Measurements from ENCODE around the gene DAZAP2. TPM values are rescaled to one million over a fixed set of nuclear protein-coding genes. Genes with fewer than 3 reads are reported as not detected.
"Not testable (repeated sequence)": the region's sequence is repeated elsewhere in the genome, so short reads cannot be mapped to it uniquely, and the experiment has no call there.

The DAZAP2 gene
- total RNA-seq, 1 experiment from 2014 or later = 309 TPM

DNA sequence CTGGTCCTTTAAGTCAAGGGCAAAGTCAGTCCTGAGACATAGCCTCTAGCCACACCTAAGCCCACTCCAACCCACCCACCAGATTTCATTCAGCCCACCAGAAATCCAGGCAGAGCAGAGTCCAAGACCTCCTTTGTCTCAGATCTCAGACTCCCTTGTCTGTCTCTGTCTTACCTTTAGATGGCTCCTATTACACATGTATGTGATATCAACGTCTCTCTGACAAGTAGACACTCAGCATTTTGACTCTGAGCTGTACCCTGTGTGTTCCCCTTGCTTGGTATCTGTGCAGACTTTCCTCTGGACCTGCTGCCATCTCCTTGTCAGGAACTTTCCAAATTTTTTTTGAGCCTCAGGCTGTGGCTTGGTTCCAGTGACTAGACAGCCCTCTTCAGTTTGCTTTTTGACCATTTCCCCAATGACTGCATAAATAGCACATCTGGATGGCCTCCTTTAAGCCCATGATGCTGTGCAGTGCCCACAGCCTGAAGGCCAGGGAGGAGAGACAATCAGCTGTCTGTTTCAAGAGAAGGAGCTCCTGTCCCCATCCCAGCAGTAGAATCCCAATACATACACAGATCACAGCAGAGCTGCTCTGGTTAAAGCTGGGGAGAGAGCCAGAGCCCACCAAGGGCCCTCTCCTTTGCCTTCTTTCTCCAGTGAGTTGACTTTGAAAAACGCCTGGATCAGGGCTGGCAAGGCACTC, 27.8 kb upstream of the DAZAP2 start:
- no peak for DNase-seq (ENCODE audit: low read depth)
- in situ Hi-C loops (cut with HindIII; ENCODE audit: low pct_unique_long_range_greater_than_20kb, low sequenced_read_pairs) = no loop called here

DNA sequence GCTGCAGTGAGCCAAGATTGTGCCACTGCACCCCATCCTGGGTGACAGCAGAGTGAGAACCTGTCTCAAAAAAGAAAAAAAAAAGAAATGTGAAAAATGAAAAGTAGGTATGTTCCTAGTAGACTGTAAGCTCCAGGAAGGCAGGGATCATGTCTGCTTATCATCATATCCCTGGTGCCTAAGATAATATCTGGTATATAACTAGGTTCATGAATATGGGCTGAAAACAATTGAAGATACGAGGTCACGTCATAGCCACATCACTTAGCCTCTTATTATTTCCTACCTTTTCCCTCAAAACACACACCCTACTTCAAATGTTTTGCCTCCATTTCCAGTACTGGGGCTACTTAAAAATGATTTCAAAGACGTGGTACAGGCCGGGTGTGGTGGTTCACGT, 23.7 kb upstream of the DAZAP2 start:
- in situ Hi-C loops (cut with HindIII; ENCODE audit: low pct_unique_long_range_greater_than_20kb, low sequenced_read_pairs) = no loop called here

DNA sequence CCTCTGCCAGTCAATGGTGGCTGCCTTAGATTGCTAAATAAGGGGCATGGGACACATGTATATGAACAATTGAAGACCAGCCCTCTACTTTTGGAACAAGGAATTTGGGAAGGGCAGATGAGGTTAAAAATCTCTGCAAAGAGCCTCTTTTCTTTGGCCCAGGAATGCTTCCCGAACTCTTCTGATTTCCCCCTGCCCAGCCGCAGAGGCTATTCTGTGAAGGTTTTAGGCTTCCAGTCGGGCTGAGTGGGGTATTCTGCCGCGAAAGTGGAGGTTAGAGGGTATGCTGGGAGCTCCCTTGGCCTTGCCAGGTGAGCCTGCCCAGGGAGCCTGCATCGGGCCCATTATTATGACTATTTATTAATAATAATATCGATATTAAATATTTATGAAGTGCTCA, 22.0 kb upstream of the DAZAP2 start:
- in situ Hi-C loops (cut with HindIII; ENCODE audit: low pct_unique_long_range_greater_than_20kb, low sequenced_read_pairs) = no loop called here
- DNase-seq (ENCODE audit: low read depth) = no peak

More for the DNA sequence above, 23.7 kb upstream of the DAZAP2 start:
- no peak for DNase-seq (ENCODE audit: low read depth)

DNA sequence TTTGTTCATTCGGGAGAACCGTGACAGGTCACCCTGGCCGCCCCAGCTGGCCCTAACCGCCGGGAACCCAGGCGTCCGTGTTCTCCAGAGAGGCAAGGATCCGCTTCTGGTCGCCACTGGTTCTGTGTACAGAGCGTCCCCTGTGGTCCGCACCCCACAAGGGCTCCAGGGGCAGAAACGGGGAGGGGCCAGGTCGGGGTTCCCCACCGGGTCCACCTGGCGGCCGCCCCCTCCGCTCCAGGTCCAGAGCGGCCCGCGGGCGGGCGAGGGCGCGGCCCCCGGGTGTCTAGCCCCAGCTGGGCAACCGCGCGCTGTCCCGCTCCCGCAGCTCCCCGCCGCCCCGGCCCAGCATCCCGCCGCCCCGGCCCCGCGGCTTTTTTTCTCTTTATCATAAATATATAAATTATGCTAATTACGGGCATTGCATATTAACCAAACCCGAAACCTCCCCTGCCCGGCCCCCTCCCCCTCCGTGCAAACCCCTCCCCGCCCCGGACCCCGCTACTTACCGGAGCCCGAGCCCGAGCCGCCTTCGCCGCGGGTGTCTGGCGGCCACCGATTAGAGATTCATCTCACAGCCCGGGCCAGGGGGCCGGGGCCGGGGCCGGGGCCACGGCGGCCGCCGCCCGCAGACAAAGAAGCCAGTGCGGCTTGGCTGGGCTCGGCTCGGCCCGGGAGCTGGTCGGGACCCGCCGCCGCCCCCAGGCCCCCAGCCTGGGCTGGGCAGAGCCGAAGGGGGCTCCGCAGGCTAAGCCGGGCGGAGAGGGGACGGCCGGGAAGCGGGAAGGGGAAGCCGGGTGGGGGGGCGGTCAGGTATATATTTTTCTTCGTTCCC, 21.3 kb upstream of the DAZAP2 start:
- DNase-seq (ENCODE audit: low read depth) = peak; percentile 51
- in situ Hi-C loops (cut with HindIII; ENCODE audit: low pct_unique_long_range_greater_than_20kb, low sequenced_read_pairs) = no loop called here

DNA sequence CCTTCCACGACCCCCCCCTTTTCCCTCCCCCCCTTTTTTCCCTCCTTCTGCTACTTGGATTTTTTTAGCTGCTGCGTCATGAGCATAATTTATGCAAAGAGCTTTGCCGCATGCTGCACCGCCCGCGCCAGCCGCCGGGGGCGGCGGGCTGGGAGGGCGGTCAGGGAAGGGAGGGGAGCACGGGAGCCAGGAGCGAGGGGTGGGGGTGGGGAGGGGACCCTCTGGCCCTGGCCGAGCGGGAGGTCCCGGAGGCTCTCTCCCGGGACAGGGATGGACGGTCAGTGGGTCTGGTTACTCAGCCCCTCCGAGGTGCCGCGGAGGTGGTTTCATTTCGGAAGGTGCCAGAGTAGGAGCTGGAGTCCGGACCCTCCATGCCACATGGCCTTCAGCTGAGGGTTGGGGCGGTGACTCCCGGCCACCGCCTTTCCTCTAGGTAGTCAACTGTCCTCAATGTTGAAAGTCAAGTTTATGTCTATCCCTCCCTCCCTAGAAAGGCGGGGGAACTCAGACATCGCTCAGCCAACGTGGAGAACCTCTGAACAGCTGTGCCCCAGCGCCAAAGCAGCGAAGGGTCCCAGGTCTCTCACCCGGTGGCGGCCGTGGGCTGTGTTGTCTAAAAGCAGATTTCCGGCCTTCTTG, 20.5 kb upstream of the DAZAP2 start, which contains the start of gene POU6F1:
Gene POU6F1, minus strand, starts transcription at position 95 of the 639 bp plus-strand sequence. CDS start 11,226 bp downstream, outside the sequence.
- in situ Hi-C loops (cut with HindIII; ENCODE audit: low pct_unique_long_range_greater_than_20kb, low sequenced_read_pairs) = no loop called here
- peak; percentile 77 for DNase-seq (ENCODE audit: low read depth)

DNA sequence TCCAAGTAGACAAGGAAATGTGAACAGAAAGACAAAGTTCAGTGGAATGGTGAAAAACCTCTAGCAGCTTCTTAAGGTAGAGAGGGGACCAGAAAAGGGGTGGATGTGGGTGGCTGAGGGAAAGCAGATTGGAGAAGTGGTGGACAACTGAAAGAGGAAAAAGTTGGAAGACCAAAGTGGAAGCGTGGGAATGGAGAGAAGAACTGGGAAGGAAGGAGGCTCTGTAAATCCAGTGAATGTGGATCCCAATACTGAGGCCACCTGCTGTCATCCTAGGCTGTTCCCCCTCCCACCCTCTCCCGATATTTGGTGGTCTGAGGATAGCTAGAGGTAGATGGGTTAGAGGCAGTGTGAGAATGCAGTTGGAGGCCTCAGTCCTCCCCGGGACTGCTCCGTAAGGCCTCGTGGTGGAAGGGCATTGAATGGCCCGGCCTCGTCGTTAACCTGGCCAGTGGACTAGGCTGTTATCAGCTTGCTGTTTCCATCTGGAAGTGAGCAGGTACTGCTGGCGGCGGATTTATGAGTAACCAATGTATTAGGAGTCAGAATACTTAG, 19.9 kb upstream of the DAZAP2 start:
- DNase-seq (ENCODE audit: low read depth) = peak; percentile 56
- in situ Hi-C loops (cut with HindIII; ENCODE audit: low pct_unique_long_range_greater_than_20kb, low sequenced_read_pairs) = no loop called here

DNA sequence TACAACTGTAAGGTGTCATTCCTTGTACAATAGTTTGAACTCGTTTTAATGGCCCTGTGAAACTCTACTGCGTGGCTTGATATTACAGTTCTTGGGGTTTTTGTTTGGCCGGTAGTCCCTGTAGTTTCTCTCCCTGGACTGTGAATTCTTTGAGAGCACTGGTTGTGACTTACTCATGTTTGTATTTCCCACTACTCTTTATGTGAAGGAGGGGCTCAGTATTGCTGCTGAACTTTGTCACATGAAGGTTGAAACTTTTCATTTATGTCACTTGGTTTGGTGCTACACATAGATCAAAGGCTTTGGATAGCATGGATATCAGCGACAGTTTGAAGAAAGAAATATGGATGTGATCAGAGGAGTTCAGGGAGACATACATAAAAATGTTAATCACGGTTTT, 19.3 kb upstream of the DAZAP2 start:
- in situ Hi-C loops (cut with HindIII; ENCODE audit: low pct_unique_long_range_greater_than_20kb, low sequenced_read_pairs) = no loop called here

DNA sequence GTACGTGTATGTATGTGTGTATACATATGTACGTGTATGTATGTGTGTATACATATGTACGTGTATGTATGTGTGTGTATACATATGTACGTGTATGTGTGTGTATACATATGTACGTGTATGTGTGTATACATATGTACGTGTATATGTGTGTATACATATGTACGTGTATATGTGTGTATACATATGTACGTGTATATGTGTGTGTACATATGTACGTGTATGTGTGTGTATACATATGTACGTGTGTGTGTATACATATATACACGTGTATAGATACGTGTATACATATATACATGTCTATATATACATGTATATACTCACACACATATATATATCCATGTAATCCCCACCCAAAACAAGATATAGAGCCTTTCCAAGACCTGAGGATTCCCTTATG, 18.8 kb upstream of the DAZAP2 start:
- in situ Hi-C loops (cut with HindIII; ENCODE audit: low pct_unique_long_range_greater_than_20kb, low sequenced_read_pairs); DNase-seq (ENCODE audit: low read depth): not testable (repeated sequence)

More for the DNA sequence above, 19.3 kb upstream of the DAZAP2 start:
- no peak for DNase-seq (ENCODE audit: low read depth)

DNA sequence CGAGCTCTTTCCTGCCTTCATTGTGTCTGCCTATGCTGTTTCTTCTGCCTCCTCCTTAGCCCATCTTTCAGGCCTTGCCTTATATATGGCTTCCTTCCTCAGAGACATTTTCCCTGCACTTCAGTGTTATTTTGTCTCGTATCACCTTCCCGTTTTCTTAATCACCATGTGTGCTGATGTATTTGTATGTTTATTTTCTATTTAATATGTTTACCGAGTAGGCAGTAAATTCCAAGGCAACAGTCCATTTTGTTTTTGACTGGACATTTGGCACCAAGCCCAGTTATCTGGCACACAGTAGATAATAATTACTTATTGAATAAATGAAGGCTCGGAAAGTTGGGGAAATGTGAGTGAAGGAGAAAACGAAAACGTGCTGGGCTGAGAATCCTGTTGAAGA, 16.2 kb upstream of the DAZAP2 start:
- peak; percentile 39 for DNase-seq (ENCODE audit: low read depth)
- in situ Hi-C loops (cut with HindIII; ENCODE audit: low pct_unique_long_range_greater_than_20kb, low sequenced_read_pairs) = no loop called here

DNA sequence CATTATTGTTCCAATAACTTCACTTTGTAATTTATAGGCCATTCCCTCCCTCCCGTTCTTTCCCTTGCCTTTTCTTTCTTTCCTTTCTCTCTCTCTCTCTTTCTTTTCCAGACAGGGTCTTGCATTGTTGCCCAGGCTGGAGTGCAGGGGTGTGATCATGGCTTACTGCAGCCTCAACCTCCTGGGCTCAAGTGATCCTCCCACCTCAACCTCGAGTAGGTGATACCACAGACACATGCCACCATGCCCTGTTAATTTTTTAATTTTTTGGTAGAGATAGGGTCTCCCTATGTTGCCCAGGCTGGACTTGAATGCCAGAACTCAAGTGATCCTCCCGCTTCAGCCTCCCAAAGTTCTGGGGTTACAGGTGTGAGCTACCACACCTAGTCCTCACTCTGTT, 14.0 kb upstream of the DAZAP2 start:
- in situ Hi-C loops (cut with HindIII; ENCODE audit: low pct_unique_long_range_greater_than_20kb, low sequenced_read_pairs) = no loop called here
- no peak for DNase-seq (ENCODE audit: low read depth)

DNA sequence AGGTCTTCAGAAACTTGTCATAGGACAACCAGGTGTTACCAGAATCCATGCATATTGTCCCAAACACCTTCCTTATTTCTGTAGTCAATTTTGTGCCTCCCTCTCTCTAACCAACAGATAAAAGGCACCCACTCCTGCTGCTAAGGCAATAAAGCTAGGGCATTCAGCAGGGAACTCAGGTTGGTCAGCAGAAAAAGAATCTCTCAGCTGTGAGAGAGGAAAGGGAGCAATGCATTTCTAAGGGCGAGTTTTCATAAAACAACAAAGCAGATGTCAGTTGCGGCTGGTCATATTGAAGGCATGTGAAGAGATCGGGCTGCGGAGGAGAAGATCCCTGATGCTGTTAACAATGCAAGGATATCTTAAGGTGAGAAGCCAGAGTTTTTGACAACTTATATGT, 13.4 kb upstream of the DAZAP2 start:
- in situ Hi-C loops (cut with HindIII; ENCODE audit: low pct_unique_long_range_greater_than_20kb, low sequenced_read_pairs) = no loop called here
- no peak for DNase-seq (ENCODE audit: low read depth)

DNA sequence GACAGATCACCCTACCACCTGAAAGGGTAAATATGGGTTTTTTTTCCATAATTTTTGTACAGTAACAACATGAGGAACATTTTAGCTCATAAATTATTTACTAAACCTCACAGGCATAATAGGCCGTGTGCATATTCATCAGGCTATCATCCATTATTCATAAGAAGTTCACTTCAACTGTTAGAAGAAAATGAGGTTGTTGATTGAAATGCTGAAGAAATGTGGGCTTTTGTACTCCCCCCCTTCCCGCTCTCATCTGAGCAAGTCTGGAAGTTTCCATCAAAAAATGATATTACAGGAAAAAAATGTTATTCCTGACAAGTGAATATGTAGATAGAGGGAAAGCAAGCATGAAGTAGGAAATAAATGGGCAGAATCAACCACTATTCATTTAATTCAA, 12.9 kb upstream of the DAZAP2 start:
- in situ Hi-C loops (cut with HindIII; ENCODE audit: low pct_unique_long_range_greater_than_20kb, low sequenced_read_pairs) = no loop called here
- DNase-seq (ENCODE audit: low read depth) = no peak

DNA sequence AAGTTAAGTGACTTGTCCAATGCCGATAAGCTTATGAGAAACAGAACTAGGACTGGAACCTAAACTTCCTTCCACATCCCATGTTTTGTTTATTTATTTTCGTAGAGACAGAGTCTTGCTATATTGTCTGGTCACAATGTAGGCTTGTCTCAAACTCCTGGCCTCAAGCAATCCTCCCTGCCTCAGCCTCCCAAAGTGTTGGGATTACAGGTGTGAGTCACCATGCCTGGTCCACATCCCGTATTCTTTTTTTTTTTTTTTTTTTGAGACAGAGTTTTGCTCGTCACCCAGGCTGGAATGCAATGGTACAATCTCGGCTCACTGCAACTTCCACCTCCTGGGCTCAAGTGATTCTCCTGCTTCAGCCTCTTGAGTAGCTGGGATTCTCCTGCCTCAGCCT, 11.5 kb upstream of the DAZAP2 start:
- DNase-seq (ENCODE audit: low read depth); in situ Hi-C loops (cut with HindIII; ENCODE audit: low pct_unique_long_range_greater_than_20kb, low sequenced_read_pairs): not testable (repeated sequence)

DNA sequence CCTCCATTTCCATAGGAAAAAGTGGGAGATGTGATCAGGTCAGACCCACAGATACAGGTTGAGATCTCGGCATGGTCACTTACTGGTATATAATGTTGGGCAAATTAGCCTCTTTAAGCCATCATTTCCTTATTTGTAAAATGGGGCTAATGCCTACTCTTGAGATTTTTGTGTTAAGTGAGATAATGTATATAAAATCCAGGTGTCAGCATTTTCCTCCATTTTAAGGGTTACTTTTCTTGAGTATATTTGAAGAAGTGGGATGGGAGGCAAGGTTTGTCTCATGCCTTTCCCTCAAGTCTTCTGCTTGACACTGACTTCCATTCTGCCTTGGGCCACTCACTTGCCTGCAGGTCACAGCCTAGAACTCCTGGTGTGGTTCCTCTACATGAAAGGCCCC, 10.7 kb upstream of the DAZAP2 start:
- DNase-seq (ENCODE audit: low read depth) = no peak
- in situ Hi-C loops (cut with HindIII; ENCODE audit: low pct_unique_long_range_greater_than_20kb, low sequenced_read_pairs) = no loop called here

DNA sequence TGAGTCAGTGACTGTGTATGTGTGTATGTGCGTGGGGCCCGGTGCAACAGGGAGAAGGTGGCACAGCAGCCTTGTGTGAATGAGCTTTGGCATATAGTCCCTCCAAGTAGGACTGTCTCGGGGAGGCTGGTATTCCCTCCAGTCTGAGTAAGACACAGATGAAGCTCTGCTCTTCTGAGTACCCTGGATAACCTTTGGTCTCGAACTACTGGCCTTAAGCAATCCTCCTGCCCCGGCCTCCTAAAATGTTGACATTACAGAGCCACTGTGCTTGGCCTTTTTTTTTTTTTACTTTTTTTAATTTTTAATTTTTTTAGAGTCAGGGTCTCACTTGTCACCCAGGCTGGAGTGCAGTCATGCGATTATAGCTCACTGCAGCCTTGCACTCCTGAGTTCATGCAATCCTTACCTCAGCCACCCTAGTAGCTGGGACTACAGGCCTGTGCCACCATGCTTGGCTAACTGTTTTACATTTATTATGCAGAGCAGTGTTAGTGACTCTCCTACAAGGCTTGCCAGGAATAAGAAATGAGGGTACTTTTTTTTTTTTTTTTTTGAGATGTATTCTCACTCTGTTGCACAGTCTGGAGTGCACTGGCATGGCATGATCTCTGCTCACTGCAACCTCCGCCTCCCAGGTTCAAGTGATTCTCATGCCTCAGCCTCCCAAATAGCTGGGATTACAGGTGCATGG, 9.4 kb upstream of the DAZAP2 start:
- DNase-seq (ENCODE audit: low read depth) = no peak
- in situ Hi-C loops (cut with HindIII; ENCODE audit: low pct_unique_long_range_greater_than_20kb, low sequenced_read_pairs) = no loop called here

DNA sequence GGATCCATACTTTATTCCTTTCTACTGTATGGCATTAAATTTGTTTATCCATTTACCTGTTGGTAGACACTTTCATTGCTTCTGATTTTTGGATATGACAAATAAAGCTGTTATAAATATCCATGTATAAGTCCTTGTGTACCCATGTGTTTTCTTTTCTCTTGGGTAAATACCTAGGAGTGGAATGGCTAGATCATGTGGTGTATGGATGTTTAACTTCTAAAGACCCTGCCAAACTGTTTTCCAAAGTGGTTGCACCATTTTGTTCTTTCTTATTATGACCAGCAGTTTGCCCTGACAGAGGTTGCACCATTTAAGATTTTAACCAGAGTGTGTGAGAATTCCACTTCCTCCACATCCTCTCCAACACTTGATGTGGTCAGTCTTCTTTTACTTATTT, 6.0 kb upstream of the DAZAP2 start:
- in situ Hi-C loops (cut with HindIII; ENCODE audit: low pct_unique_long_range_greater_than_20kb, low sequenced_read_pairs) = no loop called here
- no peak for DNase-seq (ENCODE audit: low read depth)

DNA sequence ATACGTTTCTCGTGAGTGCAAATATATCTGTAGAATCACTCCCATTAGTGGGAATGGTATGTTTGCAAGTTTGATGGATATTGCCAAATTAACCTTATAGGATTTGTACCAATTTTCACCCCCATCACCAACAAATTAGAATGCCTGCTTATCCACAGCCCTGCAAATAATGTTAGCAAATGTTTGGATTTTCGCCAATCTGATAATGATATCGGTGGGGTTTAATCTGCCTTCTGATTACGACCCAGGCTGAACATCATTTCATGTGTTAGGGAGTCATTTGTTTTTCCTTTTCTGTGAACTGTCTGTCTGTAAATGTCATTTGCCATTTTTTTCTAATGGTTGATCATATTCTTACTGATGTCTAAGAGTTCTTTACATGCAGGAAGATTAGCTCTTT, 4.1 kb upstream of the DAZAP2 start:
- in situ Hi-C loops (cut with HindIII; ENCODE audit: low pct_unique_long_range_greater_than_20kb, low sequenced_read_pairs) = no loop called here

DNA sequence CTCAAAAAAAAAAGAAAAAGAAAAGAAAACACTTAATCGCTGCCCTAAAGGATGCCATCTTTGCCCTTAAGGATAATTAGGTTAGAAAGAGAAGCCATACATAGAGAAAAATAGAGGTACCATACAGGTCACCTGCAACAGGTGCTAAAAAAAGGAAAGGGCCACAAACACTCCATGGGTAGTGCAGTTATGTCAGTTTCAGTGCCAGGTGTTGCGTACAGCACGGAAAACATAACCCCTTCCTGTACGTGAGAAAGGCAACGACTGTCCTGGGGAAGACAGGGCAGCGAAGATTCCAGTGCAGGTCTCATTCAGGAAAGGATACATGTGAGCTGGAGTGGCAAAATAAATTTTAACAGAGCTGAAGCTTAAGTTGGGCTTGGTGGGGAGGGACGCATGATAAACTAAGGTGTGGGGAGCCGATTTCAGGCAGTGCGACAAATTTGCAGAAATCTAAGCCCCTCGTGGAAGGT, 553 bp upstream of the DAZAP2 start:
- no peak for DNase-seq (ENCODE audit: low read depth)

More for the DNA sequence above, 4.1 kb upstream of the DAZAP2 start:
- no peak for DNase-seq (ENCODE audit: low read depth)

More for the DNA sequence above, 553 bp upstream of the DAZAP2 start:
- in situ Hi-C loops (cut with HindIII; ENCODE audit: low pct_unique_long_range_greater_than_20kb, low sequenced_read_pairs) = no loop called here
